Panc1 (cell line): Measurements from ENCODE around the gene SLC22A15.

Source experiments
- CTCF ChIP-seq: fragments of 450-650 bp; IDR thresholded peaks from 2 replicates; pipeline ENCODE4 v1.5.1; 2017; ENCODE audit warnings: mild to moderate bottlenecking
- POLR2AphosphoS5 ChIP-seq: IDR thresholded peaks from 2 replicates; pipeline ENCODE4 v1.6.1; 2012; ENCODE audit warnings: mild to moderate bottlenecking, low read depth, low read length, moderate library complexity
- REST ChIP-seq, 2 experiments: IDR thresholded peaks; 2 replicates each; pipeline ENCODE4 v1.6.1; 2011 to 2012; ENCODE audit warnings: low read depth in 2 of 2, control low read depth in 1 of 2, low read length in 1 of 2, mild to moderate bottlenecking in 1 of 2, moderate library complexity in 1 of 2; ENCODE audit not compliant: insufficient read depth in 1 of 2

GRCh38 chr1:116089870-116090269 is 113.6 kb downstream of the SLC22A15 start:
- TF ChIP-seq POLR2AphosphoS5 = no peak
- no peak for TF ChIP-seq CTCF
- no peak for TF ChIP-seq REST (IDR thresholded peaks at IDR 0.05; ENCODE audit: insufficient read depth in 1 of 2, low read depth in 2 of 2, low read length in 1 of 2)
